Heart left ventricle (tissue), 16 donors: ENCODE data around the gene NUS1. TPM values are rescaled to one million over a fixed set of nuclear protein-coding genes. Genes with fewer than 3 reads are reported as not detected.
"Not testable (repeated sequence)": the region's sequence is repeated elsewhere in the genome, so short reads cannot be mapped to it uniquely, and the experiment has no call there.

Experiments used
- ATAC-seq, 4 donors: fragments of 200-7000 bp; cut with Tn5 transposase; one replicate each; pipeline ENCODE4 v1.9.1; 2020 to 2022; ENCODE audit warnings: moderate library complexity in 4 of 4, mild to moderate bottlenecking in 3 of 4, moderate number of reproducible peaks in 1 of 4
- DNase-seq, 5 donors: peaks; one replicate each; pipeline ENCODE4 v3.0.0-alpha.2; 2020
- H3K27ac ChIP-seq, 12 donors: fragments of 200-600 bp; sonication (generic) in 4 of 12; one replicate each; pipeline versions ENCODE4 v1.5.0 to v1.8.0; 2016 to 2022; ENCODE audit warnings: mild to moderate bottlenecking in 2 of 12
- H3K27me3 ChIP-seq, 9 donors: fragments of 200-600 bp; sonication (generic) in 2 of 9; one replicate each; pipeline versions ENCODE4 v1.5.1 to v1.8.0; 2016 to 2022; ENCODE audit warnings: mild to moderate bottlenecking in 3 of 9
- H3K36me3 ChIP-seq, 9 donors: fragments of 200-600 bp; sonication (generic) in 2 of 9; one replicate each; pipeline versions ENCODE4 v1.5.0 to v1.8.0; 2018 to 2022; ENCODE audit warnings: mild to moderate bottlenecking in 2 of 9
- H3K4me1 ChIP-seq, 12 donors: fragments of 200-600 bp; sonication (generic) in 4 of 12; one replicate each; pipeline versions ENCODE4 v1.5.0 to v1.8.0; 2016 to 2022; ENCODE audit warnings: mild to moderate bottlenecking in 3 of 12
- H3K4me3 ChIP-seq, 12 donors: fragments of 200-600 bp; sonication (generic) in 4 of 12; one replicate each; pipeline versions ENCODE4 v1.5.0 to v1.8.0; 2017 to 2022; ENCODE audit warnings: mild to moderate bottlenecking in 9 of 12, moderate library complexity in 4 of 12
- H3K9me3 ChIP-seq, 12 donors: fragments of 200-600 bp; sonication (generic) in 4 of 12; one replicate each; pipeline versions ENCODE4 v1.5.0 to v1.8.0; 2016 to 2022; ENCODE audit warnings: mild to moderate bottlenecking in 1 of 12
- POLR2A ChIP-seq, 2 donors: fragments of 450-650 bp; IDR thresholded peaks; one replicate each; pipeline ENCODE4 v1.6.1; 2017; ENCODE audit warnings: antibody characterized with exemption in 2 of 2, mild to moderate bottlenecking in 2 of 2, moderate library complexity in 2 of 2
- WGBS, 4 donors: extraction: QIAGEN DNeasy Blood & Tissue Kit in 2 of 4; methylation state at CpG; one replicate each; pipeline versions ENCODE4 v1.1.5 to v1.1.7; 2013 to 2018; 5-methylcytosine and 5-hydroxymethylcytosine counted together
- intact Hi-C, 10 donors: fragments of 100-400 bp; cut with DNase I; formaldehyde crosslinking; loops; one replicate each; pipeline versions ENCODE4 v1.11.1 to v1.14.2; 2022
- polyA plus RNA-seq, 2 donors: library from polyadenylated mRNA; stranded (reverse); fragments of 200-250 nt; gene quantifications; one replicate each; pipeline ENCODE4 v1.2.3, GENCODE V29; 2013
- total RNA-seq, 9 donors: library from RNA; depleted of rRNA in 2 of 9; stranded (reverse); fragments of >200 nt in 2 of 9; fragmentation: NEBNext Ultra II Directional in 3 of 9; extraction: Animal tissue kit (Norgen Biotek cat#: 25700) in 3 of 9; gene quantifications; one replicate each; pipeline versions ENCODE4 v1.1.0 to v1.2.4, GENCODE V29; 2016 to 2023
- TF ChIP-seq, protein P1 (sequence below), 12 donors: fragments of 200-600 bp; sonication (generic) in 4 of 12; IDR thresholded peaks; one replicate each; pipeline versions ENCODE4 v1.5.0 to v1.8.0; 2018 to 2022; ENCODE audit warnings: antibody characterized with exemption in 12 of 12, mild to moderate bottlenecking in 5 of 12
- donor health status: ischemic (EF 13 %, LVEDD 7.1; RV severe dilation, severe dysfunction).
- donor health status: healthy with polysubstance abuse.
- donor health status: DM: no; HTN: yes; CAD: no.
- donor health status: DM: no; HTN: no; CAD: no.
- donor health status: ischemic (EF 25% LVEDD 6.9; RV normal size, moderate dysfunction).
- donor health status: ischemic (EF 25% LVEDD 5.7; RV mildly dilated, moderate dysfunction).
- donor health status: healthy.
- donor health status: DM: yes; HTN: yes; CAD: no.
- donor health status: ischemic (EF 35%, LVEDD 5.7; RV mildly dilated, moderate dysfunction).
- donor health status: nonischemic (EF 11% LVEDD 7.7; RV severe dilation, severe dysfunction).
- donor health status: DM: yes; HTN: yes; CAD: no.
- donor health status: PGD.
- donor health status: ischemic (EF 29% LVEDD 5.4; RV normal size, mild dysfunction).
- donor health status: nonischemic (EF 23%, LVEDD 6.1; RV moderate dilation, normal function).

Gene NUS1
- total and polyA plus RNA-seq, 11 donors = 8.1 to 22.0 (median 14.7) TPM

DNA sequence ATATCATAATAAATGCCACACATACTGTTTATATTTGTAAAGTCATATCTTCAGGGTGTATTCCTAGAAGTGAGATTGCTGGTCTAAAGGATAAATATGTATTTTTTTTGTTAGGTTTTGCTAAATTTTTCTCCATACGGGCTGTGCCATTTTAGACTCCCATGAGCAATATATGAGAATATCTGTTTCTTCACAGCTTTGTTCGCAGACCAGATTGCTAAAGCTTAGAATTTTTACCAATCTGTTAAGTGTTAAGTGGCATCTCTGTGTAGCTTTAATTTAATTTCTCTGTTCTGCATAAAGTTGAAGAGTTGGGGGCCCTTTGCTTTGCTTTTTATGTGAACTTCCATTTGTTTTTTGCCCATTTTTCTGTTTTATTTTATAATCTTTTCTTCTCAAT, 32.3 kb upstream of the NUS1 start:
- intact Hi-C loops = no loop called here
- ATAC-seq (no peak), DNase-seq (no peak)
- H3K27me3 ChIP-seq = no peaks in the 10 kb centered on the region
- no peaks in the 10 kb centered on the region for H3K4me1 ChIP-seq
- WGBS, 4 donors = 88 to 95% (median 90%) methylated on average over 2 of the region's 2 CpGs
- H3K27ac ChIP-seq = no peak overlapping the region
- H3K9me3 ChIP-seq = peaks cover 0 to 11% (median 0%) of the 10 kb centered on the region in 12 donors
- no peak for TF ChIP-seq POLR2A (IDR thresholded peaks at IDR 0.05)
- TF ChIP-seq, protein P1, sequence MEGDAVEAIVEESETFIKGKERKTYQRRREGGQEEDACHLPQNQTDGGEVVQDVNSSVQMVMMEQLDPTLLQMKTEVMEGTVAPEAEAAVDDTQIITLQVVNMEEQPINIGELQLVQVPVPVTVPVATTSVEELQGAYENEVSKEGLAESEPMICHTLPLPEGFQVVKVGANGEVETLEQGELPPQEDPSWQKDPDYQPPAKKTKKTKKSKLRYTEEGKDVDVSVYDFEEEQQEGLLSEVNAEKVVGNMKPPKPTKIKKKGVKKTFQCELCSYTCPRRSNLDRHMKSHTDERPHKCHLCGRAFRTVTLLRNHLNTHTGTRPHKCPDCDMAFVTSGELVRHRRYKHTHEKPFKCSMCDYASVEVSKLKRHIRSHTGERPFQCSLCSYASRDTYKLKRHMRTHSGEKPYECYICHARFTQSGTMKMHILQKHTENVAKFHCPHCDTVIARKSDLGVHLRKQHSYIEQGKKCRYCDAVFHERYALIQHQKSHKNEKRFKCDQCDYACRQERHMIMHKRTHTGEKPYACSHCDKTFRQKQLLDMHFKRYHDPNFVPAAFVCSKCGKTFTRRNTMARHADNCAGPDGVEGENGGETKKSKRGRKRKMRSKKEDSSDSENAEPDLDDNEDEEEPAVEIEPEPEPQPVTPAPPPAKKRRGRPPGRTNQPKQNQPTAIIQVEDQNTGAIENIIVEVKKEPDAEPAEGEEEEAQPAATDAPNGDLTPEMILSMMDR (IDR thresholded peaks at IDR 0.05) = no peak
- H3K4me3 ChIP-seq = no peak overlapping the region
- H3K36me3 ChIP-seq = no peaks in the 10 kb centered on the region

DNA sequence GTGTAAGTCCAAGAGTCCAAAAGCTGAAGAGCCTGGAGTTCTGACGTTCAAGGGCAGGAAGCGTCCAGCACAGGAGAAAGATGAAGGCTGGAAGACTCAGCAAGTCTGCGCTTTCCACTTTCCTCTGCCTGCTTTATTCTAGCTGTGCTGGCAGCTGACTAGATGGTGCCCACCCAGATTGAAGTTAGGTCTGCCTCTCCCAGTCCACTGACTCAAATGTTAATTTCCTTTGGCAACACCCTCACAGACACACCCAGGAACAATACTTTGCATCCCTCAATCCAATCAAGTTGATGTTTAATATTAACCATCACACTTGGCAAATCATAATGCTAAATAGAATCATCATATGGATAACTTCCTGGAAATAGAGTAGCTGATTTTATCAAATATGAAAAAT, 23.3 kb upstream of the NUS1 start:
- H3K4me3 ChIP-seq, ATAC-seq, intact Hi-C loops, DNase-seq, H3K27ac ChIP-seq, H3K36me3 ChIP-seq, H3K4me1 ChIP-seq, H3K27me3 ChIP-seq: not testable (repeated sequence)
- H3K9me3 ChIP-seq = peaks cover 0 to 23% (median 0%) of the 10 kb centered on the region in 12 donors
- WGBS, 4 donors = 66 to 88% (median 71%) methylated on average over 3 of the region's 3 CpGs

DNA sequence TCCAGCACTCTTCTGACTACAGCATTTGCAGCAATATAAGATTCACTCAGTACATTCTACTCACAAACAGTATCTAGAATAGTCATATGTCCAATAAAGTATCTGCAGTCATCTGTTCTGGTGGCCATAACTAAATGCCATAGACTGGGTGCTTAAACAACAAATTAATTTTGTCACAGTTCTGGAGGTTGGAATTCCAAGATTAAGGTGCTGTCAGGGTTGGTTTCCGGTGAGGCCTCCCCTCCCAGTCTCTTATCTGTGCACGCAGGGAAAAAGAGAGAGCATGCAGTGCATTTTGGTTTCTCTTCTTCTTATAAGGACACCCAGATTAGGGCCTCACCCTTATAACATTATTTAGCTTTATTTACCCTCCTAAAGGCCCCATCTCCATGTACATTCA, 21.3 kb upstream of the NUS1 start:
- no peaks in the 10 kb centered on the region for H3K27me3 ChIP-seq
- H3K4me1 ChIP-seq = no peaks in the 10 kb centered on the region
- intact Hi-C loops = no loop called here
- no peak overlapping the region for H3K4me3 ChIP-seq
- DNase-seq (no peak), ATAC-seq (no peak)
- no peaks in the 10 kb centered on the region for H3K36me3 ChIP-seq
- TF ChIP-seq POLR2A (IDR thresholded peaks at IDR 0.05) = no peak
- TF ChIP-seq, protein P1 (IDR thresholded peaks at IDR 0.05) = no peak
- no peak overlapping the region for H3K27ac ChIP-seq
- peaks cover 0 to 19% (median 0%) of the 10 kb centered on the region in 12 donors for H3K9me3 ChIP-seq
- 57 to 71% (median 62%) methylated on average over 2 of the region's 2 CpGs for WGBS, 4 donors

DNA sequence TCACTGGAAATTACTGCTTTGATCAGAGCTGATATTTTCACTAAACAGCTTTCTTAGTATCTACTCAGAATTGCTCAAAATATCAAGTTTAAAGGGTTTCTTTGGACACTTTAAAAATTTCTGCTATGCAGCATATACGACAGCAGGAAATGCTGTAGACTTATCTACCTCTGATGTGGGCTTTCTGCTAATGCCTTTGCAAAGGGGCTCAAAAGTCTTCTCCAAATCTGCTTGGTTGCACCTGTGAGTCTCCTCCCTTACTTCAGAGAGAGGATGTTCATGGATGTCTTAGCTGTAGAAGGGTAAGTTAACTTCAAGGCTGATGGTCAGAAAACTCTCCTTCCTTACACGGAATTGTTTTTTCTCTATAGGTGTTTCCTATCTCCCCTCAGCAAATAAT, 19.9 kb upstream of the NUS1 start:
- H3K27ac ChIP-seq = no peak overlapping the region
- H3K4me3 ChIP-seq = no peak overlapping the region
- DNase-seq (no peak), ATAC-seq (no peak)
- H3K4me1 ChIP-seq = no peaks in the 10 kb centered on the region
- H3K9me3 ChIP-seq = peaks cover 0 to 6% (median 0%) of the 10 kb centered on the region in 12 donors
- TF ChIP-seq, protein P1 (IDR thresholded peaks at IDR 0.05) = no peak
- TF ChIP-seq POLR2A (IDR thresholded peaks at IDR 0.05) = no peak
- H3K36me3 ChIP-seq = no peaks in the 10 kb centered on the region
- intact Hi-C loops = no loop called here
- no peaks in the 10 kb centered on the region for H3K27me3 ChIP-seq
- WGBS, 4 donors = 75 to 91% (median 80%) methylated on average over 2 of the region's 2 CpGs

DNA sequence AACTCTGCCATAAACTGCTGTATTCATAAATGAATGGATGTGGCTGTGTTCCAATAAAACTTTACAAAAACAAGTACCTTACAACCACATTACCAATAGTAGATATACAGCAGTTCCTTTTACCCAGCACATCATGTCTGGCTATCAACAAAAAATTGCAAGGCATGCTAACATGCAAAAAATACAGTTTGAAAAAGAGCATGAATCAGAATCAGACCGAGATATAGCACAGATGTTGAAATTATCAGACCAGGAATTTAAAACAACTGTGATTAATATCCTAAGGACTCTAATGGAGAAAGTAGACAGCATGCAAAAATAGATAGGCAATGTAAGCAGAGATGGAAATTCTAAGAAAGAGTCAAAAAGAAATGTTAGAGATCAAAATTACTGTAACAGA, 8.4 kb upstream of the NUS1 start:
- ATAC-seq (no peak), DNase-seq (no peak)
- no peaks in the 10 kb centered on the region for H3K9me3 ChIP-seq
- H3K4me3 ChIP-seq = no peak overlapping the region
- TF ChIP-seq POLR2A (IDR thresholded peaks at IDR 0.05) = no peak
- TF ChIP-seq, protein P1 (IDR thresholded peaks at IDR 0.05) = no peak
- H3K4me1 ChIP-seq = no peaks in the 10 kb centered on the region
- intact Hi-C loops = no loop called here
- H3K27me3 ChIP-seq = no peaks in the 10 kb centered on the region
- no peaks in the 10 kb centered on the region for H3K36me3 ChIP-seq
- no peak overlapping the region for H3K27ac ChIP-seq
- WGBS, 4 donors = 63 to 75% (median 66%) methylated on average over 1 of the region's 1 CpG
